Endothelial cell of umbilical vein (primary cell): ENCODE data around the gene RAB3D. TPM values are rescaled to one million over a fixed set of nuclear protein-coding genes. Genes with fewer than 3 reads are reported as not detected.

Source experiments
- BruUV-seq: library from RNA; stranded (reverse); fragments of 400-500 nt; replicated peaks from 2 replicates; lab custom pipeline; 2021; lab: Mats Ljungman, UMichigan
- CTCF ChIA-PET: fragments of 300-600, 350-600 bp; sonication (Branson Sonifier 250); formaldehyde crosslinking; loops from one replicate; lab custom pipeline; 2021; ENCODE audit warnings: antibody characterized with exemption, inconsistent platforms; lab: Charles Lee
- POLR2A ChIA-PET: fragments of 300-600, 350-600 bp; sonication (Branson Sonifier 250); formaldehyde crosslinking; loops from one replicate; lab custom pipeline; 2021; ENCODE audit warnings: antibody characterized with exemption, inconsistent platforms; lab: Charles Lee
- DNase-seq: peaks from one replicate; pipeline ENCODE4 v3.0.0-alpha.2; 2011; ENCODE audit warnings: low read depth, low spot score
- FAIRE-seq: peaks from 2 replicates; lab custom pipeline; 2011; peaks lifted over from hg19 to GRCh38; lab: Jason Lieb, UNC
- H2AFZ ChIP-seq: 2 replicates; pipeline ENCODE4 v1.6.0; 2012; ENCODE audit warnings: low read depth, low read length, control low read depth, inconsistent platforms
- H3K27ac ChIP-seq: 2 replicates; pipeline ENCODE4 v1.5.1; 2011; ENCODE audit warnings: low read depth, mild to moderate bottlenecking, control low read depth, low read length, moderate library complexity; ENCODE audit not compliant: insufficient read depth
- H3K27me3 ChIP-seq, 2 experiments: 2 replicates each; pipeline versions ENCODE4 v1.6.0 to v1.6.1; 2011; ENCODE audit warnings: low read length in 2 of 2, mixed read lengths in 1 of 2; ENCODE audit not compliant: control insufficient read depth in 2 of 2, insufficient read depth in 2 of 2
- H3K36me3 ChIP-seq, 2 experiments: 2 replicates in 1 of 2; 3 replicates in 1 of 2; pipeline ENCODE4 v1.5.1; 2011; ENCODE audit warnings: low read length in 2 of 2, mild to moderate bottlenecking in 1 of 2, moderate library complexity in 1 of 2; ENCODE audit not compliant: control insufficient read depth in 2 of 2, insufficient read depth in 2 of 2; ENCODE audit errors: extremely low read depth in 1 of 2
- H3K4me1 ChIP-seq: 3 replicates; pipeline ENCODE4 v1.5.1; 2011; ENCODE audit warnings: mild to moderate bottlenecking, low read length; ENCODE audit not compliant: control insufficient read depth, insufficient read depth; ENCODE audit errors: extremely low read depth
- H3K4me2 ChIP-seq: 2 replicates; pipeline ENCODE4 v1.6.1; 2011; ENCODE audit warnings: low read length, control low read depth, mixed read lengths; ENCODE audit not compliant: insufficient read depth
- H3K4me3 ChIP-seq, 3 experiments: fragments of 200-600 bp in 1 of 3; sonication (generic), shearing (Covaris generic) in 1 of 3; replicated peaks in 1 of 3; 2 replicates each; pipeline ENCODE4 v1.5.1; 2011 to 2016; ENCODE audit warnings: control low read depth in 3 of 3, low read length in 3 of 3, mild to moderate bottlenecking in 2 of 3, inconsistent platforms in 1 of 3, low read depth in 1 of 3, moderate library complexity in 1 of 3; ENCODE audit not compliant: insufficient read depth in 1 of 3
- H3K79me2 ChIP-seq: 2 replicates; pipeline ENCODE4 v1.6.0; 2012; ENCODE audit warnings: low read length, inconsistent platforms; ENCODE audit not compliant: control insufficient read depth, insufficient read depth
- H3K9ac ChIP-seq: replicated peaks from 2 replicates; pipeline ENCODE3; 2011; ENCODE audit warnings: low read length, control low read depth; ENCODE audit not compliant: insufficient read depth; ENCODE audit errors: extremely low read depth
- H3K9me1 ChIP-seq: replicated peaks from 3 replicates; pipeline ENCODE4 v1.6.0; 2011; ENCODE audit warnings: mild to moderate bottlenecking, low read length; ENCODE audit not compliant: control insufficient read depth, insufficient read depth; ENCODE audit errors: extremely low read depth
- H3K9me3 ChIP-seq: replicated peaks from 2 replicates; pipeline ENCODE4 v1.5.1; 2012; ENCODE audit warnings: low read length, inconsistent platforms; ENCODE audit not compliant: control insufficient read depth, insufficient read depth
- H4K20me1 ChIP-seq: replicated peaks from 2 replicates; pipeline ENCODE3; 2011; ENCODE audit warnings: mild to moderate bottlenecking, low read length; ENCODE audit not compliant: control insufficient read depth, insufficient read depth; ENCODE audit errors: extremely low read depth
- EZH2 ChIP-seq: IDR thresholded peaks from 2 replicates; pipeline ENCODE4 v1.6.1; 2012; ENCODE audit warnings: borderline replicate concordance, low read depth, mild to moderate bottlenecking, moderate library complexity, low read length, inconsistent platforms; ENCODE audit not compliant: severe bottlenecking
- FOS ChIP-seq: IDR thresholded peaks from 2 replicates; pipeline ENCODE4 v1.6.1; 2011; ENCODE audit warnings: mild to moderate bottlenecking, low read length, moderate library complexity, borderline replicate concordance; ENCODE audit not compliant: insufficient read depth
- GATA2 ChIP-seq: IDR thresholded peaks from 2 replicates; pipeline ENCODE4 v1.7.0; 2011; ENCODE audit warnings: low read depth, mild to moderate bottlenecking, moderate library complexity, mixed read lengths, low read length; ENCODE audit not compliant: insufficient read length, insufficient read depth
- JUN ChIP-seq: IDR thresholded peaks from 2 replicates; pipeline ENCODE4 v1.6.1; 2011; ENCODE audit warnings: borderline replicate concordance, low read depth; ENCODE audit not compliant: insufficient read length, insufficient read depth
- MYC ChIP-seq: IDR thresholded peaks from one replicate; pipeline ENCODE4 v1.6.1; 2011; ENCODE audit warnings: mild to moderate bottlenecking, low read depth, low read length
- POLR2A ChIP-seq: IDR thresholded peaks from 2 replicates; pipeline ENCODE4 v1.6.1; 2012; ENCODE audit warnings: low read depth, mild to moderate bottlenecking, control low read depth, low read length
- POLR2AphosphoS5 ChIP-seq: IDR thresholded peaks from 2 replicates; pipeline ENCODE4 v1.6.1; 2012; ENCODE audit warnings: low read depth, mild to moderate bottlenecking, control low read depth, low read length, moderate library complexity; ENCODE audit not compliant: insufficient read depth
- dilution Hi-C: fragments of 300-500 bp; cut with MboI; formaldehyde crosslinking; loops from one replicate; pipeline ENCODE4 v1.15.0; 2019; ENCODE audit warnings: low sequenced_read_pairs; ENCODE audit not compliant: extremely low pct_ligation_motif_present
- intact Hi-C: fragments of 100-400 bp; cut with micrococcal nuclease; formaldehyde crosslinking; loops from one replicate; pipeline ENCODE4 v1.10.0; 2022
- polyA plus RNA-seq, 4 experiments: library from polyadenylated mRNA; depleted of rRNA in 3 of 4; stranded (reverse) in 3 of 4; unstranded in 1 of 4; fragments of >200 nt; gene quantifications; 2 replicates each; pipeline versions ENCODE4 v1.2.1 to v1.2.3, GENCODE V29; 2011 to 2012; ENCODE audit warnings: missing spikeins in 1 of 4
- total RNA-seq: library from RNA; stranded (reverse); gene quantifications from 2 replicates; pipeline ENCODE4 v1.2.3, GENCODE V29; 2021
- TF ChIP-seq, protein P1 (sequence below): IDR thresholded peaks from 2 replicates; pipeline ENCODE4 v1.6.1; 2011; ENCODE audit not compliant: insufficient read depth, insufficient read length
- TF ChIP-seq, protein P2 (sequence below), 2 donors: IDR thresholded peaks; 1 replicate in 1 of 2; 2 replicates in 1 of 2; pipeline ENCODE4 v1.5.1; 2011; ENCODE audit warnings: low read length in 2 of 2, mild to moderate bottlenecking in 2 of 2, moderate library complexity in 2 of 2, control low read depth in 1 of 2, inconsistent platforms in 1 of 2, low read depth in 1 of 2; ENCODE audit not compliant: insufficient read depth in 1 of 2; ENCODE audit errors: extremely low read depth in 1 of 2

RAB3D gene
- total and polyA plus RNA-seq, 2 donors (not counting 3 experiments of a cell fraction or from before 2014, with no cell fraction given): 35.4 to 48.2 TPM

- POLR2A ChIA-PET: no interaction called here
- no peak overlapping the region for H3K4me3 ChIP-seq
- no peaks in the 10 kb centered on the region for H3K9me1 ChIP-seq
- no peak for FAIRE-seq
- no peak overlapping the region for H3K9ac ChIP-seq
- TF ChIP-seq FOS (no peak), GATA2 (no peak), POLR2A (no peak), POLR2AphosphoS5 (no peak), EZH2 (no peak), JUN (no peak), MYC (no peak)
- TF ChIP-seq, protein P1, sequence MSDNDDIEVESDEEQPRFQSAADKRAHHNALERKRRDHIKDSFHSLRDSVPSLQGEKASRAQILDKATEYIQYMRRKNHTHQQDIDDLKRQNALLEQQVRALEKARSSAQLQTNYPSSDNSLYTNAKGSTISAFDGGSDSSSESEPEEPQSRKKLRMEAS: no peak
- TF ChIP-seq, protein P2, sequence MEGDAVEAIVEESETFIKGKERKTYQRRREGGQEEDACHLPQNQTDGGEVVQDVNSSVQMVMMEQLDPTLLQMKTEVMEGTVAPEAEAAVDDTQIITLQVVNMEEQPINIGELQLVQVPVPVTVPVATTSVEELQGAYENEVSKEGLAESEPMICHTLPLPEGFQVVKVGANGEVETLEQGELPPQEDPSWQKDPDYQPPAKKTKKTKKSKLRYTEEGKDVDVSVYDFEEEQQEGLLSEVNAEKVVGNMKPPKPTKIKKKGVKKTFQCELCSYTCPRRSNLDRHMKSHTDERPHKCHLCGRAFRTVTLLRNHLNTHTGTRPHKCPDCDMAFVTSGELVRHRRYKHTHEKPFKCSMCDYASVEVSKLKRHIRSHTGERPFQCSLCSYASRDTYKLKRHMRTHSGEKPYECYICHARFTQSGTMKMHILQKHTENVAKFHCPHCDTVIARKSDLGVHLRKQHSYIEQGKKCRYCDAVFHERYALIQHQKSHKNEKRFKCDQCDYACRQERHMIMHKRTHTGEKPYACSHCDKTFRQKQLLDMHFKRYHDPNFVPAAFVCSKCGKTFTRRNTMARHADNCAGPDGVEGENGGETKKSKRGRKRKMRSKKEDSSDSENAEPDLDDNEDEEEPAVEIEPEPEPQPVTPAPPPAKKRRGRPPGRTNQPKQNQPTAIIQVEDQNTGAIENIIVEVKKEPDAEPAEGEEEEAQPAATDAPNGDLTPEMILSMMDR (IDR thresholded peaks at IDR 0.05; ENCODE audit: extremely low read depth in 1 of 2, insufficient read depth in 1 of 2, low read depth in 1 of 2, low read length in 2 of 2): no peak
- H4K20me1 ChIP-seq: no peaks in the 10 kb centered on the region
- no peak overlapping the region for H3K4me2 ChIP-seq
- no peaks in the 10 kb centered on the region for H3K9me3 ChIP-seq
- peaks cover 0 to 15% of the 10 kb centered on the region in 2 experiments for H3K36me3 ChIP-seq
- no peak overlapping the region for H2AFZ ChIP-seq
- no peaks in the 10 kb centered on the region for H3K4me1 ChIP-seq
- DNase-seq: no peak
- no peaks in the 10 kb centered on the region for H3K27me3 ChIP-seq
- no TSS peak for BruUV-seq
- dilution Hi-C loops (no loop called here), intact Hi-C loops (no loop called here)
- no peak overlapping the region for H3K27ac ChIP-seq
- CTCF ChIA-PET: no interaction called here
- no peaks in the 10 kb centered on the region for H3K79me2 ChIP-seq
These were observed 6.6 kb downstream of the RAB3D start for GRCh38 chr19:11332822-11333221.
